ENCODE data around the gene EHD1. TPM values are rescaled to one million over a fixed set of nuclear protein-coding genes. Genes with fewer than 3 reads are reported as not detected.

EHD1 gene
- polyA plus RNA-seq, 1 donor, result 105 TPM

Other genes with a start within 250 kb of the EHD1 start
- gene NRXN2, start 155.4 kb downstream of the EHD1 start, polyA plus RNA-seq (ENCODE audit: insufficient read length), result 24.5 TPM
- gene RASGRP2, start 134.5 kb downstream of the EHD1 start, polyA plus RNA-seq (ENCODE audit: insufficient read length), result 42.1 TPM
- 294 TPM for gene PYGM, start 118.6 kb downstream of the EHD1 start, polyA plus RNA-seq (ENCODE audit: insufficient read length)
- gene SF1, start 100.1 kb downstream of the EHD1 start, polyA plus RNA-seq (ENCODE audit: insufficient read length), result 225 TPM
- 9.2 TPM for gene MAP4K2, start 75.4 kb downstream of the EHD1 start, polyA plus RNA-seq (ENCODE audit: insufficient read length)
- 18.4 TPM for gene MEN1, start 68.1 kb downstream of the EHD1 start, polyA plus RNA-seq (ENCODE audit: insufficient read length)
- 0.91 TPM for gene CDC42BPG, start 34.0 kb downstream of the EHD1 start, polyA plus RNA-seq (ENCODE audit: insufficient read length)
- gene ATG2A, start 38.6 kb upstream of the EHD1 start, polyA plus RNA-seq (ENCODE audit: insufficient read length), result 12.0 TPM
- 9.9 TPM for gene PPP2R5B, start 46.1 kb upstream of the EHD1 start, polyA plus RNA-seq (ENCODE audit: insufficient read length)
- gene GPHA2, start 57.3 kb upstream of the EHD1 start, polyA plus RNA-seq (ENCODE audit: insufficient read length), result 0.35 TPM
- gene MAJIN, start 93.5 kb upstream of the EHD1 start, polyA plus RNA-seq (ENCODE audit: insufficient read length), result not detected
- gene BATF2, start 118.3 kb upstream of the EHD1 start, polyA plus RNA-seq (ENCODE audit: insufficient read length), result 0.97 TPM
- gene ARL2, start 135.5 kb upstream of the EHD1 start, polyA plus RNA-seq (ENCODE audit: insufficient read length), result 93.7 TPM
- 25.1 TPM for gene SNX15, start 148.8 kb upstream of the EHD1 start, polyA plus RNA-seq (ENCODE audit: insufficient read length)
- gene SAC3D1, start 162.6 kb upstream of the EHD1 start, polyA plus RNA-seq (ENCODE audit: insufficient read length), result 12.5 TPM
- 6.4 TPM for gene NAALADL1, start 179.9 kb upstream of the EHD1 start, polyA plus RNA-seq (ENCODE audit: insufficient read length)
- 8.1 TPM for gene CDCA5, start 205.4 kb upstream of the EHD1 start, polyA plus RNA-seq (ENCODE audit: insufficient read length)
- 21.0 TPM for gene ZFPL1, start 205.6 kb upstream of the EHD1 start, polyA plus RNA-seq (ENCODE audit: insufficient read length)
- 123 TPM for gene VPS51, start 217.6 kb upstream of the EHD1 start, polyA plus RNA-seq (ENCODE audit: insufficient read length)
- 16.4 TPM for gene TM7SF2, start 233.3 kb upstream of the EHD1 start, polyA plus RNA-seq (ENCODE audit: insufficient read length)
- 4.3 TPM for gene ZNHIT2, start 239.1 kb upstream of the EHD1 start, polyA plus RNA-seq (ENCODE audit: insufficient read length)
- 1,074 TPM for gene FAU, start 243.5 kb upstream of the EHD1 start, polyA plus RNA-seq (ENCODE audit: insufficient read length)
- gene MRPL49, start 243.7 kb upstream of the EHD1 start, polyA plus RNA-seq (ENCODE audit: insufficient read length), result 24.2 TPM

Data from forelimb muscle (tissue), 1 donor.